ENCODE results near the gene TMPRSS7. TPM values are rescaled to one million over a fixed set of nuclear protein-coding genes. Genes with fewer than 3 reads are reported as not detected.

Gene TMPRSS7
- total RNA-seq, 4 donors from 2014 or later: not detected

DNA sequence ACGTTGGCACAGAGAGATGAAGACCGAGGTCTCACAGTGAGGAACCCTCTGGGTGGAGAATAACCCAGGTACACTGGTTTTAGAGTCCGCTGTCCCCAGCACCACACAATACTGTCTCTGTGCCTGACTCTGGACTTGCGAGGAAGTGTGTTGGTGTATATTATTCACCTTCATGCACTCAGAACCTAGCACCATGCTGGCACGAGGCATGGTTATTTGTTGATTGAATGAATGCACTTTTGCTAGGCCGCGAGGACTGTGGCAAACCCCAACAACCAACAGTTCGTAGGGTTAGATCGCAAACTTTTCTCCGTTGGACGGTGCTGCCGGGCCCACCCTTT, 51.2 kb downstream of the TMPRSS7 start:
- no peaks in the 10 kb centered on the region for H3K36me3 ChIP-seq
- H3K27me3 ChIP-seq: no peaks in the 10 kb centered on the region
- H3K4me3 ChIP-seq: peak overlapping the region; percentile 40 to 47
- TF ChIP-seq, protein P1, sequence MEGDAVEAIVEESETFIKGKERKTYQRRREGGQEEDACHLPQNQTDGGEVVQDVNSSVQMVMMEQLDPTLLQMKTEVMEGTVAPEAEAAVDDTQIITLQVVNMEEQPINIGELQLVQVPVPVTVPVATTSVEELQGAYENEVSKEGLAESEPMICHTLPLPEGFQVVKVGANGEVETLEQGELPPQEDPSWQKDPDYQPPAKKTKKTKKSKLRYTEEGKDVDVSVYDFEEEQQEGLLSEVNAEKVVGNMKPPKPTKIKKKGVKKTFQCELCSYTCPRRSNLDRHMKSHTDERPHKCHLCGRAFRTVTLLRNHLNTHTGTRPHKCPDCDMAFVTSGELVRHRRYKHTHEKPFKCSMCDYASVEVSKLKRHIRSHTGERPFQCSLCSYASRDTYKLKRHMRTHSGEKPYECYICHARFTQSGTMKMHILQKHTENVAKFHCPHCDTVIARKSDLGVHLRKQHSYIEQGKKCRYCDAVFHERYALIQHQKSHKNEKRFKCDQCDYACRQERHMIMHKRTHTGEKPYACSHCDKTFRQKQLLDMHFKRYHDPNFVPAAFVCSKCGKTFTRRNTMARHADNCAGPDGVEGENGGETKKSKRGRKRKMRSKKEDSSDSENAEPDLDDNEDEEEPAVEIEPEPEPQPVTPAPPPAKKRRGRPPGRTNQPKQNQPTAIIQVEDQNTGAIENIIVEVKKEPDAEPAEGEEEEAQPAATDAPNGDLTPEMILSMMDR (IDR thresholded peaks at IDR 0.05): no peak
- TF ChIP-seq POLR2A (IDR thresholded peaks at IDR 0.05): no peak
- intact Hi-C loops (cut with DNase I; ENCODE audit: low total_unique reads): no loop called here
- DNase-seq: no peak
- H3K4me1 ChIP-seq: no peaks in the 10 kb centered on the region
- no peaks in the 10 kb centered on the region for H3K9me3 ChIP-seq
- H3K27ac ChIP-seq: no peak overlapping the region

DNA sequence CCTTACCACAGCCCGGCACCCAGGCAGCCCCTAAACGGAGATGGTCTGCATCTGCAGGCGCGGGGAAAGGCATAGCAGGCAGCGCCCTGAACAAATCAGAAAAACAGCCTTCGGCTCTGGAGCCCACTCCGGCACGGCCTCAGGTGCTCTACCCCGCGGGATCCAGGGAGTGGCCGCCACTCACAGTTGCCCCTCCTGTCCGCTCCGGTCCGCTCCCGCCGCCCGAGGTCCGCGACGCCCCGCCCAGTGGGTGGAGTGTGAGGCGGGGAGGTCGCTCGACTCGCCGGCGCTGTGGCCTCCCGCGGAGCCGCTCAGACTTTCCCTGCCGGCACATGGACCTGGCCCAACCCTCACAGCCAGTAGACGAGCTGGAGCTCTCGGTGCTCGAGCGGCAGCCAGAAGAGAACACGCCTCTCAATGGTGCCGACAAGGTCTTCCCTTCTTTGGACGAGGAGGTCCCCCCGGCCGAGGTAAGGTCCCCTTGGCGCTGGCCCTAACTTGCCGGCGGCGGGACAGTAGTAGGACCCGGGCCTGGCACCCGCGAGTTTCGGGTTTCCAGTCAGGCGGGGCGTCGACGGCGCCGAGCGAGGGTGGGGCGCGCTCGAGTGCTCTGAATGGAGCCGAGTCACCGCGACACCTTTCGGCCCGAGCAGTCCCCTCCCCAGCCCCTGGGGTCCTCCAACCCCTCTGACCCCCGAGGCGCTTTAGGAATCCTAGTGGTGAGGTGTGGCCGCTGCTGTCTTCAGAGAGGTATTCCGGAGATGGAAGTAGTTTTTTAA, 51.7 kb downstream of the TMPRSS7 start, which contains the start of gene C3orf52:
C3orf52 (plus strand) TSS at position 314 of the 779 bp plus-strand sequence; CDS start at position 333, 19 bp downstream.
- Histone ChIP-seq H3K27ac (peak within 1 kb of the TSS in 1 of 2 donors; percentile 26), H3K4me1 (no peaks in the 10 kb centered on the region), H3K27me3 (no peaks in the 10 kb centered on the region), H3K9me3 (no peaks in the 10 kb centered on the region), H3K36me3 (no peaks in the 10 kb centered on the region), H3K4me3 (peak within 1 kb of the TSS; percentile 40 to 47)
- DNase-seq: peak; percentile 58 to 71
- TF ChIP-seq, protein P1 (IDR thresholded peaks at IDR 0.05): no peak
- TF ChIP-seq POLR2A (IDR thresholded peaks at IDR 0.05): no peak
- intact Hi-C loops (cut with DNase I; ENCODE audit: low total_unique reads): no loop called here

DNA sequence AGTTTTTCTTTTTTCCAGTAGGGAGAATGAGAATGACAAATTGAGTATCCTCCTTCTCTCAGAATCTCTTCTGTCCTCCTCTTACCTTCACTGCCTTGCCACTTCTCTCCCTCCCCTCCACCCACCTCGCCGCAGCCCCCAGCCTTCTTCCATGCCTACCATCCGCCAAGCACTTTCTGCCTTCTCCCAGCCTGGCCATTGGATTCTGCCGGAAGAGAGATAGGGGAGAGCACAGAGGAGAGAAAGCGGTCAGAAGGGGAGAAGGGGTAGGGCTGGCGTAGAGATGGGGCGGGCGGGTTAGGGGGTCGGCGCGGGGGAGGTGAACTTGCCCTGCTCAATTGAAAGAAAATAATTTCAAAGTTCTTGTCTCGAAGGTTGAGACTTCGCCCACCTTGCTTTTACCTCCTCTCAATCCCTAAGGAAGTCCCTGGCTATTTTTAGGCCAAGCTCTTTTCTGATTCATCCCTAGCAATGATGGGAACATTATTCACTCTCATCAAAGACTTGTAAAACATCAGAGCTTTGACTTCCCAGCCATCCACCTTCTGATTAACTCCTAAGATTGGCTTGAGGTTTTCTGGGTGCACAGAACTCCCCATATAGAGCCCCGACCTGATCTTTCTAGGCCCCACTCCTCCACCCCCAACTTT, 52.5 kb downstream of the TMPRSS7 start:
- Histone ChIP-seq H3K9me3 (no peaks in the 10 kb centered on the region), H3K27ac (no peak overlapping the region), H3K27me3 (no peaks in the 10 kb centered on the region), H3K36me3 (no peaks in the 10 kb centered on the region), H3K4me1 (no peaks in the 10 kb centered on the region), H3K4me3 (peak overlapping the region; percentile 40 to 47)
- no peak for TF ChIP-seq POLR2A (IDR thresholded peaks at IDR 0.05)
- TF ChIP-seq, protein P1 (IDR thresholded peaks at IDR 0.05): no peak
- intact Hi-C loops (cut with DNase I; ENCODE audit: low total_unique reads): no loop called here
- DNase-seq: no peak

DNA sequence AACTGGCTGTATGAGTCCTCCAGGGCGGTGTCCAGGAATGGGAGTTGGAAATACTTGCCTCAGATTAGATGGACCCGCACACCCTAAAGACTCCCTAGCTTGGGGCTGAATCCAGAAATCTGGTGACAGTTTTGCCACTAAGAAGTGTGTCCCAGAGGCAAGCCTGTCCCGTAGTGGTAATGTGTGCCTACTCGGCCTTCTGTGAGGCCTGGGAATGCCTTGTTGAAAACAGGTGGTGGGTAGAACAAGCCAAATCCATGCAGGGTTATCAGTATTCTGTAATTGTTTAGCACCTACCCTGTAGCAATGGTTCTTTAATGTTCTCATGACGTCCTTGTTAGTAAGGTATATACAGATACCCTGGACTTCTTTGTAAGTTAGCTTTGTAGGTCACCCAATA, 53.2 kb downstream of the TMPRSS7 start:
- intact Hi-C loops (cut with DNase I; ENCODE audit: low total_unique reads): no loop called here
- no peaks in the 10 kb centered on the region for H3K4me1 ChIP-seq
- DNase-seq: no peak
- no peaks in the 10 kb centered on the region for H3K36me3 ChIP-seq
- no peak overlapping the region for H3K4me3 ChIP-seq
- no peak overlapping the region for H3K27ac ChIP-seq
- no peaks in the 10 kb centered on the region for H3K9me3 ChIP-seq
- TF ChIP-seq, protein P1 (IDR thresholded peaks at IDR 0.05): no peak
- no peak for TF ChIP-seq POLR2A (IDR thresholded peaks at IDR 0.05)
- H3K27me3 ChIP-seq: no peaks in the 10 kb centered on the region

DNA sequence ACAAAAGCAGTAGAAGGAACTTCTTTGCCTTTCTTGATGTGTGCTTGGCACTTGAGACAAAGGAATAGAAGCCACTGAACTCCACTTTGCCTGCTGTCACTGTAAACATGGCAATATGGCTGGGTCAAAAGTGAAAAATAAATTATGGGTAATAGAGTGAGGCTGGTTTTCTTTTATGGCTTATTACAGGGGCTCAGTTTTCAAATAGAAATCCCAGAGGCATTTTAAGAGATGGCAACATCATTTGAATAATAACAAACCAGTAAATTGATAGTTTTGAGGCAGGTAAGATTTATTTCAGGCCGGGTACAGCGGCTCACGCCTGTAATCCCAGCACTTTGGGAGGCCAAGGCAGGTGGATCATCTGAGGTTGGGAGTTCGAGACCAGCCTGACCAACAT, 54.4 kb downstream of the TMPRSS7 start:
- Histone ChIP-seq H3K27ac (no peak overlapping the region), H3K36me3 (no peaks in the 10 kb centered on the region), H3K4me1 (no peaks in the 10 kb centered on the region), H3K27me3 (no peaks in the 10 kb centered on the region), H3K4me3 (no peak overlapping the region), H3K9me3 (no peaks in the 10 kb centered on the region)
- TF ChIP-seq POLR2A (IDR thresholded peaks at IDR 0.05): no peak
- TF ChIP-seq, protein P1 (IDR thresholded peaks at IDR 0.05): no peak
- no peak for DNase-seq
- intact Hi-C loops (cut with DNase I; ENCODE audit: low total_unique reads): no loop called here

Data from uterus (tissue), 4 donors.